ENCODE measurements around the gene SYCE1L.

The SYCE1L gene, protein sequence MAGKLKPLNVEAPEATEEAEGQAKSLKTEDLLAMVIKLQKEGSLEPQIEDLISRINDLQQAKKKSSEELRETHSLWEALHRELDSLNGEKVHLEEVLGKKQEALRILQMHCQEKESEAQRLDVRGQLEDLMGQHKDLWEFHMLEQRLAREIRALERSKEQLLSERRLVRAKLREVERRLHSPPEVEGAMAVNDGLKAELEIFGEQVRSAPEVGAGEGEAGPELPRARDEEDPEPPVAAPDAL

DNA sequence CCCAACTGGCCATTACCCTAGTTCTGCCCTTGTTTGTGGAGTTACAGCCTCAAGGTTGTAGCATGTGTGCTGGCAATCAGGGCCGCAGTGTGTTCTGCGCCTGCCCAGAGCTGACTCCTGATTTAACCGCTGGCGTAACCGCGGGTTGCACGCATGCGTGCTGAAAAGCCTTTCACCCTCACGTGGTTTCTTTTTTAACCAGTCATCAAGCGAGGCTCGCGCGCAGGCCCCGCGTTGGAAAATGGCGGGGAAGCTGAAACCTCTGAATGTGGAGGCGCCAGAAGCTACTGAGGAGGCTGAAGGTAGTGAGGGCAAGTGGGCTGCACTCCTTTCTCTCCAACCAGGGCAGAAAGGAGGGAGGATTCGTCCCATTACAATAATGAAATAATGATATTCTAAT, at the start of gene SYCE1L:
TSS of gene SYCE1L (plus strand) at position 198 of the 400 bp plus-strand sequence. CDS start at position 242, 44 bp downstream.
- H3K27ac ChIP-seq (ENCODE audit: low read depth, low read length), result no peak within 1 kb of the TSS
- H4K20me1 ChIP-seq (ENCODE audit: control insufficient read depth, insufficient read depth, low read depth, low read length), result no peaks in the 10 kb centered on the region
- no peaks in the 10 kb centered on the region for H3K4me1 ChIP-seq (ENCODE audit: control insufficient read depth, low read length)
- peaks cover 55% of the 10 kb centered on the region for H3K36me3 ChIP-seq (ENCODE audit: control insufficient read depth, low read length)
- no peaks in the 10 kb centered on the region for H3K27me3 ChIP-seq (ENCODE audit: control insufficient read depth, low read length)
- no peak for TF ChIP-seq EZH2phosphoT487 (IDR thresholded peaks at IDR 0.05; ENCODE audit: borderline replicate concordance, low read length)
- TF ChIP-seq, protein P1, sequence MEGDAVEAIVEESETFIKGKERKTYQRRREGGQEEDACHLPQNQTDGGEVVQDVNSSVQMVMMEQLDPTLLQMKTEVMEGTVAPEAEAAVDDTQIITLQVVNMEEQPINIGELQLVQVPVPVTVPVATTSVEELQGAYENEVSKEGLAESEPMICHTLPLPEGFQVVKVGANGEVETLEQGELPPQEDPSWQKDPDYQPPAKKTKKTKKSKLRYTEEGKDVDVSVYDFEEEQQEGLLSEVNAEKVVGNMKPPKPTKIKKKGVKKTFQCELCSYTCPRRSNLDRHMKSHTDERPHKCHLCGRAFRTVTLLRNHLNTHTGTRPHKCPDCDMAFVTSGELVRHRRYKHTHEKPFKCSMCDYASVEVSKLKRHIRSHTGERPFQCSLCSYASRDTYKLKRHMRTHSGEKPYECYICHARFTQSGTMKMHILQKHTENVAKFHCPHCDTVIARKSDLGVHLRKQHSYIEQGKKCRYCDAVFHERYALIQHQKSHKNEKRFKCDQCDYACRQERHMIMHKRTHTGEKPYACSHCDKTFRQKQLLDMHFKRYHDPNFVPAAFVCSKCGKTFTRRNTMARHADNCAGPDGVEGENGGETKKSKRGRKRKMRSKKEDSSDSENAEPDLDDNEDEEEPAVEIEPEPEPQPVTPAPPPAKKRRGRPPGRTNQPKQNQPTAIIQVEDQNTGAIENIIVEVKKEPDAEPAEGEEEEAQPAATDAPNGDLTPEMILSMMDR (IDR thresholded peaks at IDR 0.05; ENCODE audit: low read depth, low read length, poor library complexity, severe bottlenecking), result no peak
- no peaks in the 10 kb centered on the region for H3K9me2 ChIP-seq (replicated peaks; ENCODE audit: control insufficient read depth, low read length)
- peaks cover 18% of the 10 kb centered on the region for H3K79me2 ChIP-seq (ENCODE audit: control insufficient read depth, low read length)
- no peak within 1 kb of the TSS for H3K4me2 ChIP-seq (ENCODE audit: low read length)
- no peak within 1 kb of the TSS for H3K4me3 ChIP-seq (ENCODE audit: low read length)
- no peaks in the 10 kb centered on the region for H3F3A ChIP-seq (ENCODE audit: control insufficient read depth, insufficient read depth)
- H3K9me3 ChIP-seq (ENCODE audit: control insufficient read depth, insufficient read depth, low read length), result no peaks in the 10 kb centered on the region

GRCh38 chr16:77157346-77158058, 41.7 kb upstream of the SYCE1L start:
- H3K36me3 ChIP-seq (ENCODE audit: control insufficient read depth, low read length), result no peaks in the 10 kb centered on the region
- H3K79me2 ChIP-seq (ENCODE audit: control insufficient read depth, low read length), result no peaks in the 10 kb centered on the region
- H3K4me2 ChIP-seq (ENCODE audit: low read length), result no peak overlapping the region
- no peaks in the 10 kb centered on the region for H4K20me1 ChIP-seq (ENCODE audit: control insufficient read depth, insufficient read depth, low read depth, low read length)
- no peak overlapping the region for H3K27ac ChIP-seq (ENCODE audit: low read depth, low read length)
- no peak for TF ChIP-seq EZH2phosphoT487 (IDR thresholded peaks at IDR 0.05; ENCODE audit: borderline replicate concordance, low read length)
- TF ChIP-seq, protein P1 (IDR thresholded peaks at IDR 0.05; ENCODE audit: low read depth, low read length, poor library complexity, severe bottlenecking), result no peak
- no peaks in the 10 kb centered on the region for H3K9me3 ChIP-seq (ENCODE audit: control insufficient read depth, insufficient read depth, low read length)
- H3K4me1 ChIP-seq (ENCODE audit: control insufficient read depth, low read length), result no peaks in the 10 kb centered on the region
- H3K9me2 ChIP-seq (replicated peaks; ENCODE audit: control insufficient read depth, low read length), result no peaks in the 10 kb centered on the region
- H3K4me3 ChIP-seq (ENCODE audit: low read length), result no peak overlapping the region
- H3F3A ChIP-seq (ENCODE audit: control insufficient read depth, insufficient read depth), result no peaks in the 10 kb centered on the region
- H3K27me3 ChIP-seq (ENCODE audit: control insufficient read depth, low read length), result no peaks in the 10 kb centered on the region

DNA sequence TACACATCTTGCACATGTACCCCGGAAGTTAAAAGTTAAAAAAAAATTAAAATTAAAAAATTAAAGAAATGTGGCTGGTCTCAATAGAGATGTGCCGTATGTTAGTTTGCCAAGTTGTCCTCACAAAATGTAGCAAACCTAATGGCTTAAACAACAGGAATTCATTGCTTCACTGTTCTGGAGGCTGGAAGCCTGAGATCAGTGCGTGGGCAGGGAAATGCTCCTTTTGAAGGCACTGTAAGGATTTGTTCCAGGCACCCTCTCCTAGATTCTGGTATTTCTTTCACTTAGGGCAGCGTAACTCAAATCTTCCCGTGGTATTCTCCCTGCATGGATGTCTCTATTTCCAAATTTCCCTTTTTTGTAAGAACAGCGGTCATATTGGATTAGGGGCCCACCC, 40.9 kb upstream of the SYCE1L start:
- Histone ChIP-seq H3F3A (ENCODE audit: control insufficient read depth, insufficient read depth) (no peaks in the 10 kb centered on the region), H3K27ac (ENCODE audit: low read depth, low read length) (no peak overlapping the region), H3K9me2 (replicated peaks; ENCODE audit: control insufficient read depth, low read length) (no peaks in the 10 kb centered on the region), H3K79me2 (ENCODE audit: control insufficient read depth, low read length) (no peaks in the 10 kb centered on the region), H3K27me3 (ENCODE audit: control insufficient read depth, low read length) (no peaks in the 10 kb centered on the region), H3K36me3 (ENCODE audit: control insufficient read depth, low read length) (no peaks in the 10 kb centered on the region), H4K20me1 (ENCODE audit: control insufficient read depth, insufficient read depth, low read depth, low read length) (no peaks in the 10 kb centered on the region), H3K4me2 (ENCODE audit: low read length) (no peak overlapping the region), H3K4me1 (ENCODE audit: control insufficient read depth, low read length) (no peaks in the 10 kb centered on the region), H3K4me3 (ENCODE audit: low read length) (no peak overlapping the region), H3K9me3 (ENCODE audit: control insufficient read depth, insufficient read depth, low read length) (no peaks in the 10 kb centered on the region)
- no peak for TF ChIP-seq EZH2phosphoT487 (IDR thresholded peaks at IDR 0.05; ENCODE audit: borderline replicate concordance, low read length)
- TF ChIP-seq, protein P1 (IDR thresholded peaks at IDR 0.05; ENCODE audit: low read depth, low read length, poor library complexity, severe bottlenecking), result no peak
